Inferior parietal cortex (tissue), 1 donor: Measurements from ENCODE around the gene BAHCC1.
A peak's percentile ranks its signal among the peaks of the same experiment; 100 is the strongest.

Source experiments
- DNase-seq: peaks from one replicate; pipeline ENCODE4 v3.0.0-alpha.2; 2016; ENCODE audit errors: extremely low spot score

Gene BAHCC1

DNA sequence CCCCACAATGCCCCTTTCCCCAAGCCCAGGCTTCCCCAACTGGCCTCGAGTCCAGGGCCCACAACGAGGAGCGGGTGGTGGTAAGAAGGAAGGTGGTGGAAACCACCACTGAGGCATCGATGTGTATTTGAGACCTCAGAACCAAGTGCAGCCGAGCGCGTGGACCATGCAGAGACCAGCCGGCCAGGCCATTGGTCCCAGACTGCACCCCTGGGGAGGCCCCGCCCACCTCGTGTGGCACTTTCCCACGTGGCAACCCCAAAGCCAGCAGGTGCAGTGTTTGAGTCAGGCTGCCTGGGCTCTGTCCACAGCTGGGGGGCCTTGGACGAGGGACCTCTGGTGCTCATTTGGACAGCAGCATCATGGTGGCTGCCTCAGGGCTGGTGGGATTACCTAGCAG, 28.1 kb upstream of the BAHCC1 start:
- DNase-seq = no peak

DNA sequence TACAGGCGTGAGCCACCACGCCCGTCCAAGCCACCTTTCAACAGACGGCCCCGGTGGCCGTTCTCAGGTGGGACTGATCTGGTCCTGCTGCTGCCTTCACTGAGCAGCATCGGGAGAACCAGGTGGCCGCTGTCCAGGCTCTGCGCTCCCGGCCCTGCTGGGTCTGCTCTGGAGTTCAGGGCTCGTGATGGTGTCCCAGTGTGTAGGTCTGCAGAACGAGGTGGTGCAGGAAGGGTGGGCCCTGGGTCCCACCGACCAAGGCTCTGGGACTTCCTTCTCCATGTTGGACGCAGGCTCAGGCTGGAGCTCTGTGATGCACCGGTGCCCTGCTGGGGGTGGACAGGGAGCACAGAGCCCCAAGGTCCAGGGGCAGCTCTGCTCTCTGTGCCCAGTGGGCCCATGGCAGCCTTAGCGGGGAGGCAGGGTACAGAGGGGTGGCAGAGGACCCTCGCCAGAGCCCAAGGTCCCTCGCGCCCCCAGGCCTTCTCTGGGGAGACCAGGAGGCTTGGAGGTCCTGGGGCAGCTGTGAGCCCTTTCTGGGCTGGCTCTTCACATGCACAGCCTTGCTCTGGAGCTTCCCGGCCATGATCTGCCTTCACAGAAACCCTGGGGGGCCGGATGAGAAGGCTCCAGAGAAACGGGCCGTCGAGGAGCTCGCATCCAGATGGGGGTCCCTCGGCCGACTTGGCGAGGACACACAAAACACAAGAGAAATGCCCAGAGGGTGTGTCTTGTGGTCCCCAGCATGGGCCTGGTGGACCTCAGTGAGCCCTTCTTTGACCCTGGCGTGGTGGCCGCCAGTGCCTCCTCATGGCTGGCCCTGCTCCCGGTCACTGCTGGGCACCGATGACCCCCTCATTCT, 26.9 kb upstream of the BAHCC1 start:
- DNase-seq = no peak

DNA sequence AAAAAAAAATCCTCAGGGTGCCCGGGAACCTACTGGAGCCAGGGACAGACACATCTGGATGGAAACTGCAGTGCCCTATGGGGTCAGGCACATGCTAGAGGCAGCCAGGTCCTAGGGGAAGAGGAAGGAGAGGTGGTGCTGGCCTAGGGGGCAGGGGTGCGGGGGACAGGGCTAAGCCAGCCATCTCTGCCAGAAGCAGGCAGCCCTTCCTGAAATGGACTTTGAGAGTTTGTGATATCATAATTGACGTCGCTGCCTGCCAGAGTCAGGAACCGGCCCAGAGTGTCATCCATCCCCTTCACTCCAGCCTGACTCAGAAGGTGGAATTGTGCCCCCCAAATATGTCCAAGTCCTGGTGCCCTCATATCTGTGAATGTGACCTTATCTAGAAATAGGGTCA, 25.0 kb upstream of the BAHCC1 start:
- DNase-seq = no peak

DNA sequence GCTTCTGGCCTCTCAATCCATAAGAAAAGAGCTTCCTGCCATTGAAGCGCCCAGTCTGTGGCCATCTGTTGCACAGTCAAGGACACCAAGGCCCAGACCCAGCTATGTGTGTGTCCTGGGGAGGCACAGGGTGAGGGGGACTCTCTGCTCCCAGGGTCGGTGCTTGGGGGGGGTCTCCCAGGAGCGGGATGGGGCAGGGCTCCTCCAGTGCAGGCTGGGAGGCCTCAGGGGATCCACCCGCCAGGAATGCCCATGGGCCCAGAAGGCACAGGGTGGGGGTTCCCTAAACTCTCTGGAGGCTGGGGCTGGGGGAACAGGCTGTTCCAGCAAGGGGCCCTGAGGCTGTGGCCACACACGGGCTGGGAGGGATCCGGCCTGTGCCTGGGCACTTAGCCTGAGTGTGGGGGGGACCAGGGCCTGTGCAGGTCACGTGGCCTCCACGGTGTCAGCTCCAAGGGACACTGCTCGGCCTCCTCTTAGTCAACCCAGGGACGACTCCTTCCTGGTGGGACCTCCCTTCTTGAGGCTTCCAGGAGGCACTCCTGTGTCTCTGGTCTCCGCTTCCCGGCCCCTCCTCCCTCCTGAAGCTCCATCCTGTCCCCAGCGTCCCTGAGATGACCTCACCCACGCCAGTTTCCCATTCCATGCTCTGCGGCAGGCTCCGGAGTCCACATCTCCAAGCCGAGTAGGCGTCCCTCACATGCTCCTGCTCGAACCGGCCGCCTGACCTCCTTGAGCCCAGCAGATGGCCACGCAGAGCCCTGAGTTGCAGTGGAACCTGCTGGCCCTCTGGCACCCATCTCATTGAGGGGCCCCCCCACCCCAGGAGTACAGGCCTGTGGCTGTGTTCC, 23.1 kb upstream of the BAHCC1 start:
- no peak for DNase-seq

DNA sequence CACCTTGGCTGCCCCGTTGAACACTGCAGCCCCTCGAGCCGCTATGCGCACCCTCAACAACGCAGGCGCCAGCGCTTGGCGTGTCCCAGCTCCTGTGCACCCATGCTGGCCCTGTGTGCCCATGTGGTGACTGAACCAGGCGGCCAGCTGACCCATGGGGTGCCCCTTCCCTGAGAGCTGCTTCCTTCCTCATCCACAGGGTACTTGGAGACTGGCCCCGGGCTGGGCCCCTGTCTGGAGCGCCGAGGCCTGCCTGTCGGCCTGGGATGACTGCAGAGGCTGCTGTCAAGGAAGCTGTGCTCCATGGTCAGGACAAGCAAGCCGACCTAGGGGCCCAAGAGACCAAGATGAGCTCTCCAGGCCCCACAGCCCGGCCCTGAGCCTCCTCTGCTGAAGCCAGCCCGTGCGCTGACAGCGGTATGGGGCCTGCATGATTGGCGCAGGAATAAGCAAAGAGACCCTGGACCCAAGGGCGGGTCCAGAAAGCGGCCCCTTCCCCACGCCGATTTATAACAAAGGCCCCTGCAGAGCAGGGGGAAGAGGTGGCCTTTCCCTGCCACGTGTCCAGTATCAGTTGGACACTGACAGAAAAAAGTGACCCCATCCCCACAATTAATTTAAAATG, 21.6 kb upstream of the BAHCC1 start:
- DNase-seq = no peak

DNA sequence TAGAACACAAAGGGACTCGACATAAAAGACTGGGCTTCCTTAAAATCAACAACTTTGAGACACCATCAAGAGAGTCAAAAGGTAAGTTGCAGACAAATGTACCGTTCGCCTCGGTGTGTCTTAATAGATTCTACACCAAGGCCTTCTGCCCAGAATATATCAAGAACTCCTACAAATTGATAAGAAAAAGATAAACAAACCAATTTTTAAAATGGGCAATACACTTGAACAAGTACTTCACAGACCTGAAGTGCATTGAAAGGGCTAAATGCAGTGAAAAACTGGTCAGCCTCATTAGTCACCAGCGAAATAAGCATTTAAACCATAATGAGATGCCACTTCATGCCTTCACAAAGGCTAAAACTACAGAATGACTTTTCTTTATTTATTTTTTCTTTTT, 20.4 kb upstream of the BAHCC1 start:
- DNase-seq = no peak

DNA sequence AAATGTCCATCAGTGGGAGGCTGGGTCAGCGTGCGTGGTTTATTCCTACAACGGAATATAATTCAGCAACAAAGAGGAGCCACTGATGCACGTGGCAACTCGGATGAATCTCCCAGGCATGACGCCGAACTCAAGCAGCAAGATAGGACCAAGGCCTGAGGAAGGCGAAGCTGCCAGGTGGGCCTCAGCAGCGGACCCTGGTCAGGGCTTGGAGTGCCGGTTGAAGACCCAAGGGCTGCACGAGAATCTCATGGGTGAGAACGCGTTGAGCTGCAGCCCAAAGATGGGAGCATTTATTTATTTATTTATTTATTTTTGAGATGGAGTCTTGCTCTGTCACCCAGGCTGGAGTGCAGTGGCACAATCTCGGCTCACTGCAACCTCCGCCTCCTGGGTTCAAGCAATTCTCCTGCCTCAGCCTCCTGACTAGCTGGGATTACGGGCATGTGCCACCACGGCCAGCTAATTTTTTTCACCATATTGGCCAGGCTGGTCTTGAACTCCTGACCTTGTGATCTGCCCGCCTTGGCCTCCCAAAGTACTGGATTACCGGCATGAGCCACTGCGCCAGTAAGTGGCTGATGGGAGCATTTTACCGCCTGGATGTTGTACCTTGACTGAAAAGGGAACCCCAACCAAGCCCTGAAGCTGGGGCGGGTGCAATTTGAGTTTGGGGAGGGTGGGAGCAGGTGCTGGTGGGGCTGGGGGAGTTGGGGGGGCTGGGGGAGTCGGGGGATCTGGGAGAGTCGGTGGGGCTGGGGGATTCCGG, 18.1 kb upstream of the BAHCC1 start:
- DNase-seq = no peak

DNA sequence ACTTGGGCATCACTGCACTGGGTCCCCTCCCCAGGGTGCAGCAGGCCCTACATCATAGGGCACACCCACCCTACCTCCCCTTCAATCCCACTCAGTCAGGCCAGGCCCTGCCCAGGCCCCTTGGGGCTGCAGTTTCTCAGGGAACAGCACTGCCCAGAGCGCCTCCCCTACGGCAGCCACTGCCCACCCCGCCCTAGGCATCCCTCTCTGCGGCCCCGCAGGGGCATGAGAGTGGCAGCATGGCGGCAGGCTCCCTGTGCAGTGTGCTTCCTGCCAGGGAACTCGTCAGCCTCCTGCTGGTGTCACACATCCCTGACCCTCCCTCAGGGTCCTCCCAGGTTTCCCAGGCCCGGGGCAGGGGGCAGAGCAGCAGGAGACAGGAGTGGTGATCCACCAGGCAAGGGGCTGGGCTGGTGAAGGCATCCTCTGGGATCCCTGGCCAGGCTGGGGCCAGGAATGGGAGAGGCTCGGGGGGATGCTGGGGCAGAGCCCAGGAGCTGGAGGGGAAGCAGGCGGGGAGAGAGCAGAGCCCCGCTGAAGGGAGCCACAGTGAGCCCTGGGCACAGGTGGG, 16.2 kb upstream of the BAHCC1 start:
- no peak for DNase-seq

DNA sequence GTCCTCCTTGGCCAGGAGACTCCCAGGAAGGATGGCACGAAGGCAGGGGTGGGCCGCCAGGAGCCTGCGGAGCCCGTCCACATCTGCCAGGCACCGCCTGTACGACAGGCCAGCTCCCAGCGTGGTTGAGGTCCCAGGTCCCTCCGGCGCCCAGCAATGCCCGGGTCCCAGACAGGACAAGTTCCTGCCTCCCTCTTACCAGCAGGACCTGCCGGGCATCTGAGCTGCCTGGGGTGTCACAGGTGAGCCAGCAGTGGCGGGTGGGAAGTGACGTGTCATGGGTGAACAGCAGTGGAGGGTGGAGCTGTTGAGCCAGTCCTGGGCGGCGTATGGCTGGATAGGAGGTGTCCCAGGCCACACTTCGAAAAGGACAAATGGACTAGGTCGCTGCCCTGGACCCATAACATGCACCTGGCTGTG, 15.7 kb upstream of the BAHCC1 start:
- DNase-seq = no peak

DNA sequence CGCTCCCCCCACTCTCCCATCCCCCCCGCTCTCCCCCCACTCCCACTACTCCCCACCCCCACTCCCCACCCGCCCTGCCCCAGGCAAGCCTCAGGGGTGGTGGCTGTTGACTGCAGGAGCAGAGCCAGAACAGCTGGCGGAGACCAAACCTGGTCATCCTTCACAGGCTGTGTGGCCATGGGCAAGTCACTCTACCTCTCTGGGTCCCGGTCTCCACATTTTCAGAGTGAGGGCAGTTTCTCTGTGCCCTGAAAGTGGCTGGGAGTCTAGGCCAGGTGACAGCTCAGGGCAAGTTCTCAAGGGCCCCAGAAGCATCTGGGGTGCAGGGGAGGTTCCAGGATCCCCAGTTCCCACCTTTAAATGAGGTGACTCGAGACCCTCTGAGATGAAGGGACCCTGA, 15.1 kb upstream of the BAHCC1 start:
- no peak for DNase-seq

DNA sequence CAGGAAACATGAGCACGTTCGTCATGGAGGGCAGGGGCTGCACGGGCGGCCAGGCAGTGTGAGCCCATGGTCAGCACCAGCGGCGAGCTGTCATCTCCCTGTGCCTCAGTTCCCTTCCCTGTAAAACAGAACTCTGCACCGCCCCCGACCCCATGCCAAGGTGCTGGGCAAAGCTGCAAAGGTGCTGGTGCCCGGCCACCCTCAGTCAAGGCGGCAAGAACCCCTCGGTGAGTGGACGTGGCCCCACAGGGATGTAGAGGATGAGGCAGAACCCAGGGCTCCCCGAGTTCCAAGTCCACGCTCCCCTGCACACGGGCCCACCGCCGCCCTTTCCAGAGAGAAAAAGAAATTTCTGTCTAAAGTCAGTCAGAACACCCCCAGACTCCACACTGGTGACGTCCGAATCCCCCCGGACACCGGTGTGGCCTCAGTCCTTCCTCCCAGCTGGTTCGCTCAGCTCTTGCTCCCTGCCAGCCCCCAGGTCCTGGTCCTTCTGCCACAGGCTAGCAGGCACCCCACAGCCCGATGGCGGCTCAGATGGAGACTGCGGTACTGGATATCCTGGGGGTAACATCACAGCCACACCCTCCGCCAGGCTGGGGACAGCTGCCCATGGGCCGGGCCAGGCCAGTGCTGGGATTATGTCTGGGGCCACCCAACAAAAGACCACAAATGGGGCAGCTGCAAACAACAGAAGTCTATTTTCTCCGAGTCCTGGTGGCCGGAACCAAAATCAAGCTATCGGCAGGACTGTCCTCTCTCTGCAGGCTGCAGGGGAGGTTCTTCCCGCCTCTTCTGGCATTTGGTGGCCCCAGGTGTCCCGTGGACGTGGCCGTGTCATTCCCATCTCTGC, 14.4 kb upstream of the BAHCC1 start:
- no peak for DNase-seq

DNA sequence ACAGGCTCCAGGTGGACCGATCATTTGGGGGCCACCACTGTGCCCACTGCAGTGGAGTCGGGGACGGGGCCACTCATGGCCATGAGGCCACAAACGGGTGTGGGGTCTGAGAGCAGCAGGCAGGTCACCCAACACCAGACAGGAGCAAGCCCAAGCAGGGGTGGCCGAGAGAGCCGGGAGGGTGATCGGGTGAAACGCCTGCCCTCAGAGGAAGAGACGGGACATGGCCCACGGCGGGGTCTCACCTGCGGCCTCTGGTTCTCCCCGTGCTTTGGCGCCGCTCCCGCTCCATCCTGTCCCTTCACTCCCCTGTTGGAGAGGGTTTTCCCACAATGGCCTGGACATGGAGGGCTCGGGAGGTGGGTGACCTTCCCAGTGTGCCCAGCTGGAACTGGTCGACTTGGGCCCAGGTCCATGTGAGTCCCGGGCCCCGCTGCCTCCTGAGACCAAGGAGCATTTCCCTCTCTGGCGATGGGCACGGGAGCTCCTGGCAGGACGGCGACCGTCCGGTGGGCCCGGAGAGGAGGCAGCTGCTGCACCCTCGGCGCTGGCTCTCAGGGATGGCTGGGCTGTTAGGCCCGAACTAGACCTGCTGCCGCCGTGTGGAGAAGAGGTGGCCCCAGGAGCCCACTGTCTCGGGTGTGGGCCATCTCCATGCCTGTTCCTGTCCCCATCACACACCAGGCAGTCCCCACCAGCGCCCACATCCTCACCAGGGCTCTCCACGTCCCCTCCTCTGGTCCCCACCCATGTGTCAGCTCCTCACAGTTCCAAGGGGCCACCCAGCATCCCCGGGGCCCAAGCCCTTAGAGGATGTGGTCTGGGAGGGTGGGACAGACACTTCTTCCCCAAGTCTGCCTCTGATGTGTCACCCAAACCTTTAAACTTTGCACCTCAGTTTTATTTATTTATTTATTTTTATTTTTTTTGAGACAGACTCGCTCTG, 13.4 kb upstream of the BAHCC1 start:
- no peak for DNase-seq

DNA sequence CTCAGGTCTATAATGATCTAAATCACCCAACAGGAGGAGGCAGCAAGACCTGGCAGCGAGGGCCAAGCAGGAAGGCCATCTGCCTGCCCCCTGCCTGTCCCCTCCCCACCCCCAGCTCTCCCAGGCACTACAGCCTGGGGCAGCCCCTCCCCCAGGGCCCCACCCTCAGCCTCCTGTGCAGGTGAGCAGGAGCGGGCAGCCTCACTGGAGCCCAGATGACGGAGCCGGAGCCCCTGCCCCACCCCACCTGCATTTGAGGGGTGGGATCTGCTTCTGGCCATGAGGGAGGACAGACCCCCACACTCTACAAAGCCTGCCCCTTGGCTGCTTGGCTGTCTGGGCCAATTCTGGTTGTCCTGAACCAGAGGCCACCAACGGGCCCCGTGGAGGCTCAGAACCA, 12.4 kb upstream of the BAHCC1 start:
- no peak for DNase-seq

DNA sequence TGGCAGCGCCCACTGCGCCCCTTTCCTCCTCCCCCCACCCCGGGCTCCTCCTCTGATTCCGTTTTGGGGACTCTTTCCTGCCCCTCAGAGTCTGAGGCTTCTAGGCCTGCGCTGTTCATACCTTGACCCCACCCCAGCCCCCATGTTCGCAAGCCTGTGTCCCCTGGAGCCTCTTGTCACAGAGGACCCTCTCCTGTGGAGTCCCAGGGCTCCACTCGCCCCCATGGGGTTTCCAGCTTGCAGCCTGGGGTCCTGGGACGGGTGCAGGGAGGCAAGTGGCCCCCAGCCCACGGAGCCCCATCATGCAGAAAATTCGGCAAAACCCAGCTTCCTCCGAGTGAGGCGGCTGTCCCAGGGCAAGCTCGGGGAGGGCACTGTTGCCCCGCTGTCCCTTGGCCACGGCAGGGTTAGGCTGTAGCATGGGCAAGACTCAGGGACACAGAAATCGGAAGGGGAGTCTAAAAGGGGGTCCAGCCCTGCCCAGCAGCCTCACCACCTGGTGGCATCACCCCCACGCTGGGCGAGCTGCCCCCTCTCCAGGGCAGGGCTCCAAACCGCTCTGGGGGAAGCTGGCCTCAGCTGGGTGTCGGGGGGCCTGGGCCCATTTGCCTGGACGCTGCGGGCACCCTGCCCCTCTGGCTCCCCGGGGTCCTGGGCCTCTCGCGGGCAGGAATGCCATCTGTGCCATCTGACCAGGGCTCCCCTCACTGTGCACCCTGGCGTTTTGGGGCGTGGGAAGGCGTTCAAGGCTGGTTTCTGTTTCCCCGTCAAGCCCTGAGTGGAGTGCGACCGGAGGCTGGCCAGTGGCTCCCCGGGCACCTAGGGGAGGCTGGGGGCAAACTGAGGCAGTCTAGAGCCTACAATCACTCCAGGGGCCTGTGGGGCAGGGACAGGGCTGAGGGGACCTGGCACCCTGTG, 11.5 kb upstream of the BAHCC1 start:
- no peak for DNase-seq

DNA sequence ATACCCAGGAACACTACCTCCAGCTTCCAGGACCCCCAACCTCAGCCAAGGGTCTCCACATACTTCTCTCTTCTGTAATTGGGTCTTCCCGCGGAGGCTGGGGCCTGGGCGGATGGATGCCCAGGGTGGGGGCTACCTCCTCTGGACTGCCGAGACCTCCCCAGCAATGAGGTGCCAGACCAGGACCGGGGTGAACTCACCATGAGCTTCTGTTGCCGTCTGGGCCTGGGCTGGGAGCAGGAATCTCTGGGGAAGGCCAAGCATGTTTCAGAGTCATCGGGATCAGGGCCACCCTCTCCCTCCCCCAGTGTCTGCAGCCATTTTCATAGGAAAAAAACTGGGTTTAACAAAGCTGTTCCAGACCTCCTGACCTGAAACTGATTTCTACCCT, 10.3 kb upstream of the BAHCC1 start:
- no peak for DNase-seq

DNA sequence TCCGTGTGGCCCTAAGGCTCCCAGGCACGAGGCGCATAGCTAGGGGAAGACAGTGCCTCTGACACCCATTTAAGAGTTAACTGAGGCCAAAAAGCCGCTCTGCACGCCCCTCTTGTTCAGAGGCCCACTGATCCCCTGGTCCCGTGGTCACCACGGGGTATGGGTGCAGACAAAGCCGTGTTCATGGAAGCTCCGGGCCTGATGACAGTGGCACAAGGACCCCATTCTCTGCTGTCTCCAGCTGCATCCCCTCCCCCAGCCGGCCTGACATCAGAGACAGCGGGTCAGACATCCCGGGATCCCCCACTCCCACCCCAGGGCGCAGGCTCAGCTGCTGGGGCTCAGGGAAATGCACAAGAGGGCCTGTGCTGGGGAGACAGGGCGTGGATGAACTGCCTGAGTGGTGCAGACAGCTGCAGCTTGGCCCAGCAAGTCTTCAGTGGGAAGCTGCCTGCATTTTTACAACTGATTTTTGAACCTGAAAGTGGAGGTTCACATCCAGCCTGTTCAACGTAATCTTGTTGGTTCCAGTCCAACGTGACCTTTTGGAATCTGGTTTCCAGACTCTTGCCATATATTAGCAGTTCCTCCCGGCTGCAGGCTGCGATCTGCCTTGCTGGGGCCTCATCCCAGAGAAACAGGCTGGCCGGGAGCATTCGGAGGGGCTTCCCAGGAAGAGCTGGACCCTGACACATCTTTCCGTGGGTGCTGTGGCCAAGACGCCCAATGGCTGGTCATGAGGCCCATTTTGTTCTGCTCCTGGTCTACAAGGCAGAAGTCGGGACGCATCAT, 9.7 kb upstream of the BAHCC1 start:
- DNase-seq = peak; percentile 92

DNA sequence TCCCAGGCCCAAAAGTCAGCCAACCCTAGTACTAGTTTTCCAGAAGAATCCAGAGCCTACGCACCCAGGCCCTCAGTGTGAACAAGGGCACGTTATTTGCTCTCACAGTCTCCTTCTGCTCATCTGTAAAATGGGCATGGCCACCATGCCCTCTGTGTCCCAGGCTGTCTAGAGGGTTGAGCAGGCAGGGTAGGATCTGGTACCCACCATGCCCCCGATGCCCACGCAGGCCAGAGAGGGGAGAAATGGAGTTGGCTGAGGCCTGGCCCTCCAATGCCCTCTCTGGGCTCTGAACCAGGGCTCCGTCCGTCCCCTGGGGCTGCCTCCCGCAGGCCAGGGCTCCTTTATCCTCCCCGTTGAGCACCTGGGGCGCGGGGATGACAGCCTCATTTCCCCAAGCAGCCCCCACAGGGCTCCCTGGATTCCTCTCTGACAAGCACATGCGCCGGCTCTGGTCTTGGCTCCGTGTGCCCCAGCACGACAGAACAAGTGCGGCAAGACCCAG, 9.1 kb upstream of the BAHCC1 start:
- no peak for DNase-seq
